IMR-90 (cell line): ENCODE data around the gene CLK3.

Source experiments
- ELK1 ChIP-seq: fragments of 150-350 bp; IDR thresholded peaks from 2 replicates; pipeline ENCODE4 v1.6.1; 2016; ENCODE audit warnings: low read depth, mild to moderate bottlenecking, low read length, moderate library complexity, borderline replicate concordance
- FOS ChIP-seq: fragments of 150-350 bp; IDR thresholded peaks from 2 replicates; pipeline ENCODE4 v1.6.1; 2016; ENCODE audit warnings: low read depth, low read length
- POLR2A ChIP-seq: IDR thresholded peaks from 2 replicates; pipeline ENCODE4 v1.6.1; 2012; ENCODE audit warnings: mild to moderate bottlenecking, low read depth, low read length
- RAD21 ChIP-seq: IDR thresholded peaks from 2 replicates; pipeline ENCODE4 v1.6.1; 2012; ENCODE audit warnings: low read length, improper control_type of control experiment

GRCh38 chr15:74619916-74620635 is 4.4 kb downstream of the CLK3 start:
- TF ChIP-seq POLR2A (no peak), RAD21 (no peak), FOS (no peak), ELK1 (no peak)
